H1 (cell line): ENCODE results near the gene SKP1.

Experiments
- CEBPB ChIP-seq: IDR thresholded peaks from 2 replicates; pipeline ENCODE4 v1.6.1; 2012; ENCODE audit warnings: low read depth, low read length
- EZH2 ChIP-seq: fragments of 200-600 bp; sonication (generic); IDR thresholded peaks from 2 replicates; pipeline ENCODE4 v1.7.1; 2012; ENCODE audit warnings: low read depth, mild to moderate bottlenecking, moderate library complexity, low read length, inconsistent platforms; ENCODE audit not compliant: severe bottlenecking
- JUN ChIP-seq: IDR thresholded peaks from 2 replicates; pipeline ENCODE4 v1.6.1; 2011; ENCODE audit warnings: low read depth, mild to moderate bottlenecking, improper control_type of control experiment, low read length
- KDM1A ChIP-seq: fragments of 200-600, 300-600 bp; sonication (generic); IDR thresholded peaks from 2 replicates; pipeline ENCODE4 v1.7.1; 2016; ENCODE audit warnings: mild to moderate bottlenecking, low read length, borderline replicate concordance
- POLR2A ChIP-seq, 2 experiments: IDR thresholded peaks; 1 replicate in 1 of 2; 2 replicates in 1 of 2; pipeline ENCODE4 v1.6.1; 2011; ENCODE audit warnings: low read depth in 2 of 2, low read length in 2 of 2, mild to moderate bottlenecking in 2 of 2; ENCODE audit errors: control extremely low read depth in 1 of 2
- POU5F1 ChIP-seq: IDR thresholded peaks from 2 replicates; pipeline ENCODE4 v1.6.1; 2011; ENCODE audit warnings: low read depth, mild to moderate bottlenecking, low read length, moderate library complexity
- RAD21 ChIP-seq, 2 experiments: IDR thresholded peaks in 1 of 2; conservative IDR thresholded peaks in 1 of 2; 2 replicates each; pipeline ENCODE4 v1.6.1; 2011; ENCODE audit warnings: low read depth in 2 of 2, low read length in 2 of 2, improper control_type of control experiment in 1 of 2, inconsistent platforms in 1 of 2, mild to moderate bottlenecking in 1 of 2, moderate library complexity in 1 of 2
- SRF ChIP-seq: IDR thresholded peaks from 2 replicates; pipeline ENCODE4 v1.6.1; 2011; ENCODE audit warnings: mild to moderate bottlenecking, low read depth, low read length, moderate library complexity
- TCF12 ChIP-seq: IDR thresholded peaks from 2 replicates; pipeline ENCODE4 v1.6.1; 2011; ENCODE audit warnings: low read depth, mild to moderate bottlenecking, low read length
- TF ChIP-seq, protein P1 (sequence below), 3 experiments: IDR thresholded peaks; 1 replicate in 2 of 3; 2 replicates in 1 of 3; pipeline versions ENCODE4 v1.5.1 to v1.6.1; 2011; ENCODE audit warnings: low read length in 3 of 3, mild to moderate bottlenecking in 3 of 3, inconsistent platforms in 2 of 3, low read depth in 1 of 3, moderate library complexity in 1 of 3; ENCODE audit not compliant: insufficient read depth in 1 of 3; ENCODE audit errors: control extremely low read depth in 1 of 3

DNA sequence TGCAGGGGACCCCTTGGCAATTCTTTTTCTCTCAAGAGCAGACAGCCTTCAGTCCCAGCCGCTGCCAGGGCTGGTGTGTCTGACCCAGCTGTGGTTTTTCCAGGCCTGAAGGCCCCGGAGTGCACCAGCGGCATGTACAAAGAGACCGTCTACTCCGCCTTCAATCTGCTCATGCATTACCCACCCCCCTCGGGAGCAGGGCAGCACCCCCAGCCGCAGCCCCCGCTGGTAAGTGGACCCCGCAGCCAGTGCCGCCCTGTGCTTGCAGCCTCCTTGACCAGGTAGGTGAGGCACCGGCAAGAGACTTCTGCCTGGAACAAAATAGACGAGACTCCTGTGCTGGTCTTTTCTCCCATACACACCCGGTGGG, 61.0 kb downstream of the SKP1 start:
- TF ChIP-seq, protein P1, sequence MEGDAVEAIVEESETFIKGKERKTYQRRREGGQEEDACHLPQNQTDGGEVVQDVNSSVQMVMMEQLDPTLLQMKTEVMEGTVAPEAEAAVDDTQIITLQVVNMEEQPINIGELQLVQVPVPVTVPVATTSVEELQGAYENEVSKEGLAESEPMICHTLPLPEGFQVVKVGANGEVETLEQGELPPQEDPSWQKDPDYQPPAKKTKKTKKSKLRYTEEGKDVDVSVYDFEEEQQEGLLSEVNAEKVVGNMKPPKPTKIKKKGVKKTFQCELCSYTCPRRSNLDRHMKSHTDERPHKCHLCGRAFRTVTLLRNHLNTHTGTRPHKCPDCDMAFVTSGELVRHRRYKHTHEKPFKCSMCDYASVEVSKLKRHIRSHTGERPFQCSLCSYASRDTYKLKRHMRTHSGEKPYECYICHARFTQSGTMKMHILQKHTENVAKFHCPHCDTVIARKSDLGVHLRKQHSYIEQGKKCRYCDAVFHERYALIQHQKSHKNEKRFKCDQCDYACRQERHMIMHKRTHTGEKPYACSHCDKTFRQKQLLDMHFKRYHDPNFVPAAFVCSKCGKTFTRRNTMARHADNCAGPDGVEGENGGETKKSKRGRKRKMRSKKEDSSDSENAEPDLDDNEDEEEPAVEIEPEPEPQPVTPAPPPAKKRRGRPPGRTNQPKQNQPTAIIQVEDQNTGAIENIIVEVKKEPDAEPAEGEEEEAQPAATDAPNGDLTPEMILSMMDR (IDR thresholded peaks at IDR 0.05; ENCODE audit: control extremely low read depth in 1 of 3, insufficient read depth in 1 of 3, low read depth in 1 of 3, low read length in 3 of 3) = no peak
- TF ChIP-seq POLR2A (IDR thresholded peaks at IDR 0.05; ENCODE audit: control extremely low read depth in 1 of 2, low read depth in 2 of 2, low read length in 2 of 2) = no peak
- TF ChIP-seq TCF12 = no peak
- no peak for TF ChIP-seq CEBPB
- TF ChIP-seq SRF = no peak
- TF ChIP-seq KDM1A = no peak
- TF ChIP-seq POU5F1 = no peak
- no peak for TF ChIP-seq EZH2
- TF ChIP-seq RAD21 (IDR thresholded peaks at IDR 0.05 in 1 of 2, conservative IDR thresholded peaks at IDR 0.05 in 1 of 2; ENCODE audit: low read depth in 2 of 2, low read length in 2 of 2) = no peak
- TF ChIP-seq JUN = no peak
